ENCODE data around the gene SWT1. TPM values are rescaled to one million over a fixed set of nuclear protein-coding genes. Genes with fewer than 3 reads are reported as not detected.

The SWT1 gene
- total RNA-seq = 1.3 and 2.4 TPM in 2 replicates

GRCh38 chr1:185156854-185157598, at the start of gene SWT1, which contains the start of gene TRMT1L:
TSS of gene SWT1 (plus strand) at chr1:185157167. CDS start at chr1:185160842, 3,675 bp downstream.
TSS of gene TRMT1L (minus strand) at chr1:185156953. CDS start at chr1:185156712, 241 bp downstream.
- DNase-seq (ENCODE audit: low read depth) = peak; percentile 78
- TF ChIP-seq, protein P1, sequence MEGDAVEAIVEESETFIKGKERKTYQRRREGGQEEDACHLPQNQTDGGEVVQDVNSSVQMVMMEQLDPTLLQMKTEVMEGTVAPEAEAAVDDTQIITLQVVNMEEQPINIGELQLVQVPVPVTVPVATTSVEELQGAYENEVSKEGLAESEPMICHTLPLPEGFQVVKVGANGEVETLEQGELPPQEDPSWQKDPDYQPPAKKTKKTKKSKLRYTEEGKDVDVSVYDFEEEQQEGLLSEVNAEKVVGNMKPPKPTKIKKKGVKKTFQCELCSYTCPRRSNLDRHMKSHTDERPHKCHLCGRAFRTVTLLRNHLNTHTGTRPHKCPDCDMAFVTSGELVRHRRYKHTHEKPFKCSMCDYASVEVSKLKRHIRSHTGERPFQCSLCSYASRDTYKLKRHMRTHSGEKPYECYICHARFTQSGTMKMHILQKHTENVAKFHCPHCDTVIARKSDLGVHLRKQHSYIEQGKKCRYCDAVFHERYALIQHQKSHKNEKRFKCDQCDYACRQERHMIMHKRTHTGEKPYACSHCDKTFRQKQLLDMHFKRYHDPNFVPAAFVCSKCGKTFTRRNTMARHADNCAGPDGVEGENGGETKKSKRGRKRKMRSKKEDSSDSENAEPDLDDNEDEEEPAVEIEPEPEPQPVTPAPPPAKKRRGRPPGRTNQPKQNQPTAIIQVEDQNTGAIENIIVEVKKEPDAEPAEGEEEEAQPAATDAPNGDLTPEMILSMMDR (conservative IDR thresholded peaks at IDR 0.05; ENCODE audit: low read depth, low read length) = no peak

GRCh38 chr1:185108321-185108720, 48.6 kb upstream of the SWT1 start:
- DNase-seq (ENCODE audit: low read depth) = no peak
- TF ChIP-seq, protein P1 (conservative IDR thresholded peaks at IDR 0.05; ENCODE audit: low read depth, low read length) = no peak
- no peak overlapping the region for H3K4me3 ChIP-seq (ENCODE audit: low read depth, low read length)

More at GRCh38 chr1:185156854-185157598, at the start of gene SWT1, which contains the start of gene TRMT1L:
- peak within 1 kb of the TSS; percentile 87 for H3K4me3 ChIP-seq (ENCODE audit: low read depth, low read length)

DNA sequence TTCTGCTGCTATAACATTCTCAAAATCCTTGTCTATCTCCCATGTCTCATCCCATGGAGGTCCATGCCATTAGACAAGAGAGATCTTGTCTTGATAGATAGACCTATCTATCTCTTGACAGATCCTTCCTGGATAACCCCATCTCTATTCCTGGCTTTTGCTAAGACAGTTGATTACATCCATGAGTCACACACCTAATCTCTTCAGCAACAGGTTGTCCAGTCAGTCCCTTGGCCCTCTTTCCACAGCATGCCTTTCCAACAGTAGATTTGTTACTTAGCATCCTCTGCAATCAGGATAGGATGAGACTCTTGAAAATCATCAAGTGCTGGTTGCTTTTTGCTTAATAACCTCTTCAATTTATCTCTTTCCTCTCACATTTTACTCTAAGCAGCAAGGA, 46.8 kb upstream of the SWT1 start:
- TF ChIP-seq, protein P1 (conservative IDR thresholded peaks at IDR 0.05; ENCODE audit: low read depth, low read length) = no peak
- no peak overlapping the region for H3K4me3 ChIP-seq (ENCODE audit: low read depth, low read length)
- DNase-seq (ENCODE audit: low read depth) = no peak

- no peak for DNase-seq (ENCODE audit: low read depth)
- TF ChIP-seq, protein P1 (conservative IDR thresholded peaks at IDR 0.05; ENCODE audit: low read depth, low read length) = no peak
- no peak overlapping the region for H3K4me3 ChIP-seq (ENCODE audit: low read depth, low read length)
Measured at GRCh38 chr1:185111873-185112272, 45.1 kb upstream of the SWT1 start.

DNA sequence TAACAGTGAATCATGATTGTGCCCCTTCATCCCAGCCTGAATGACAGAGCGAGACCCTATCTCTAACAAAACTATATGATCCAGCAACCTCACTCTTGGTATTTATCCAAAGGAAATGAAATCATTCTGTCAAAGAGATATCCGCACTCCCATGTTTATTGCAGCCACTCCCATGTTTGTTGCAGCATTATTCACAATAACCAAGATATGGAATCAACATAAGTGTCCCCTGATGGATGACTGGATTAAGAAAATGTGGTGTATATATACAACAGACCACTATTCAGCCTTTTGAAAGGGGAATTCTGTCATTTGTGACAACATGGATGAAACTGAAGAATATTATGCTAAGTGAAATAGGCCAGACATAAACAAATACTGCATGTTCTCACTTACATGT, 44.6 kb upstream of the SWT1 start:
- no peak for DNase-seq (ENCODE audit: low read depth)
- H3K4me3 ChIP-seq (ENCODE audit: low read depth, low read length) = no peak overlapping the region
- TF ChIP-seq, protein P1 (conservative IDR thresholded peaks at IDR 0.05; ENCODE audit: low read depth, low read length) = no peak

DNA sequence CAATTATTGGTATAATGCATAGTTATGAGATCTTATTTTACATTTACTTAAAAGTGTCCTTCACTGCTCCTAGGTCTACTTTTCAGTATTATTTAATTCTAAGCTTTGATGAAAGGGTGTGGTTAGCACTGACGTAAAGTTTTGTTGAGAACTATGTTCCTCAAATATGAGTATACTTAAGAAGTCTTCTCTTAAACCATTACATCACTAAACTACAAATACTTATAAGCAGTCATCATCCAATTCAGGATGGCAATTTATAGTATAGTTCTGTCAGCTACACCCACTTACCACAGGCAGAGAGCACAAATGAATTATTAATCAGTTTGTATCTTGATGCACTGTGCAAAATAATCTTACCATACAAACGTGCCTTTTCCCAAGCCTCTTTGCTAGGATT, 27.3 kb upstream of the SWT1 start:
- DNase-seq (ENCODE audit: low read depth) = no peak
- TF ChIP-seq, protein P1 (conservative IDR thresholded peaks at IDR 0.05; ENCODE audit: low read depth, low read length) = no peak
- H3K4me3 ChIP-seq (ENCODE audit: low read depth, low read length) = no peak overlapping the region

DNA sequence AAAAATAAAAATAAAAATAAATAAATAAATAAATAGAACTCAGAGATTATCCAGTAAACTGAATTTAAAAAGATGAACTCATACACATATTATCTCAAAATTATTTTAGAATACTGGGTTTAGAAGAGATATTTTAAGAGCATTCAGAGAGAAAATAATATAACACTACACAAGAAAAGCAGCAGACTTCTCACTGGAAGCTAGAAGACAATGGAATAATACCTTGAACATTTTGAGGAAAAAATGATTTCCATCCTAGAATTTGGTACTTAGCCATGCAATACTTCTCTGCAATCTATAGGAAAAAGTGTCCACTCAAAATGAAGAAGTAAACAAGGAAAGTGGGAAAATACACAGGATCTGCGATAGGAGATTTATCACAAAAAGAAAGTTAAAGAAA, 24.4 kb upstream of the SWT1 start:
- DNase-seq (ENCODE audit: low read depth) = no peak
- H3K4me3 ChIP-seq (ENCODE audit: low read depth, low read length) = no peak overlapping the region
- TF ChIP-seq, protein P1 (conservative IDR thresholded peaks at IDR 0.05; ENCODE audit: low read depth, low read length) = no peak

Data from epithelial cell of proximal tubule (primary cell).